Endothelial cell of umbilical vein (primary cell): ENCODE measurements around the gene KDM4B.

ENCODE experiments used
- CTCF ChIP-seq, 2 donors: IDR thresholded peaks; 1 replicate in 1 of 2; 2 replicates in 1 of 2; pipeline ENCODE4 v1.5.1; 2011; ENCODE audit warnings: low read length in 2 of 2, mild to moderate bottlenecking in 2 of 2, moderate library complexity in 2 of 2, control low read depth in 1 of 2, inconsistent platforms in 1 of 2, low read depth in 1 of 2; ENCODE audit not compliant: insufficient read depth in 1 of 2; ENCODE audit errors: extremely low read depth in 1 of 2
- EZH2 ChIP-seq: IDR thresholded peaks from 2 replicates; pipeline ENCODE4 v1.6.1; 2012; ENCODE audit warnings: borderline replicate concordance, low read depth, mild to moderate bottlenecking, moderate library complexity, low read length, inconsistent platforms; ENCODE audit not compliant: severe bottlenecking
- POLR2A ChIP-seq: IDR thresholded peaks from 2 replicates; pipeline ENCODE4 v1.6.1; 2012; ENCODE audit warnings: low read depth, mild to moderate bottlenecking, control low read depth, low read length

- TF ChIP-seq CTCF (IDR thresholded peaks at IDR 0.05; ENCODE audit: extremely low read depth in 1 of 2, insufficient read depth in 1 of 2, low read depth in 1 of 2, low read length in 2 of 2) (no peak), POLR2A (no peak), EZH2 (no peak)
Observed at GRCh38 chr19:5051619-5052018, 82.7 kb downstream of the KDM4B start.
